Gastroesophageal sphincter (tissue), 4 donors: ENCODE data around the gene RNU5B-1. TPM values are rescaled to one million over a fixed set of nuclear protein-coding genes. Genes with fewer than 3 reads are reported as not detected.
A peak's percentile ranks its signal among the peaks of the same experiment; 100 is the strongest.

ENCODE experiments used
- ATAC-seq: fragments of 150-250 bp; one replicate; pipeline ENCODE4 v1.9.1; 2016; ENCODE audit warnings: mild to moderate bottlenecking, moderate library complexity
- H3K27ac ChIP-seq, 4 donors: fragments of 200-600 bp; sonication (generic) in 3 of 4; 1 replicate in 3 of 4; 2 replicates in 1 of 4; pipeline ENCODE4 v1.5.1; 2016 to 2019
- H3K27me3 ChIP-seq: fragments of 200-600 bp; sonication (generic); one replicate; pipeline ENCODE4 v1.5.1; 2019
- H3K36me3 ChIP-seq, 2 donors: fragments of 200-600 bp; sonication (generic); one replicate each; pipeline ENCODE4 v1.5.1; 2019; ENCODE audit warnings: control low read depth in 1 of 2
- H3K4me1 ChIP-seq, 3 donors: fragments of 200-600 bp; sonication (generic); 1 replicate in 2 of 3; 2 replicates in 1 of 3; pipeline ENCODE4 v1.5.1; 2016 to 2019; ENCODE audit warnings: control low read depth in 2 of 3
- H3K4me3 ChIP-seq, 2 donors: fragments of 200-600 bp; sonication (generic); one replicate each; pipeline ENCODE4 v1.5.1; 2019; ENCODE audit warnings: mild to moderate bottlenecking in 1 of 2, moderate library complexity in 1 of 2
- H3K9me3 ChIP-seq, 3 donors: fragments of 200-600 bp; sonication (generic); one replicate each; pipeline ENCODE4 v1.5.1; 2017 to 2019; ENCODE audit warnings: control low read depth in 2 of 3
- CTCF ChIP-seq, 4 experiments: fragments of 200-600 bp in 2 of 4; fragments of 450-650 bp in 2 of 4; sonication (generic) in 1 of 4; IDR thresholded peaks; one replicate each; pipeline ENCODE4 v1.5.1; 2017 to 2019; ENCODE audit warnings: antibody characterized with exemption in 4 of 4, mild to moderate bottlenecking in 2 of 4, moderate library complexity in 2 of 4
- EP300 ChIP-seq: sonication (generic); formaldehyde crosslinking; IDR thresholded peaks from one replicate; pipeline ENCODE4 v1.6.1; 2017; ENCODE audit warnings: antibody characterized with exemption, mild to moderate bottlenecking
- POLR2A ChIP-seq, 2 donors: fragments of 450-650 bp; IDR thresholded peaks; one replicate each; pipeline ENCODE4 v1.6.1; 2017; ENCODE audit warnings: antibody characterized with exemption in 2 of 2, mild to moderate bottlenecking in 2 of 2, moderate library complexity in 1 of 2
- POLR2AphosphoS5 ChIP-seq: sonication (generic); formaldehyde crosslinking; IDR thresholded peaks from one replicate; pipeline ENCODE4 v1.6.1; 2017; ENCODE audit warnings: antibody characterized with exemption
- WGBS, 2 donors: methylation state at CpG; one replicate each; pipeline ENCODE4 v1.1.5; 2018; ENCODE audit warnings: low coverage in 1 of 2; 5-methylcytosine and 5-hydroxymethylcytosine counted together
- total RNA-seq, 4 donors: library from RNA; depleted of rRNA; stranded (reverse); fragments of >200 nt; gene quantifications; one replicate each; pipeline ENCODE4 v1.1.0, GENCODE V29; 2016

RNU5B-1 gene
- not detected for total RNA-seq

GRCh38 chr15:65304381-65305149 is at the start of gene RNU5B-1:
Gene RNU5B-1 (plus strand): TSS chr15:65304677.
- Histone ChIP-seq H3K4me1 (peaks cover 0 to 25% (median 6%) of the 10 kb centered on the region in 3 donors), H3K27ac (peak within 1 kb of the TSS; percentile 81 to 92 (median 90)), H3K36me3 (no peaks in the 10 kb centered on the region), H3K4me3 (peak within 1 kb of the TSS; percentile 52 to 65), H3K27me3 (no peaks in the 10 kb centered on the region), H3K9me3 (no peaks in the 10 kb centered on the region)
- WGBS, 2 donors: 0 to 1% methylated on average over 13 to 24 of the region's 24 CpGs
- ATAC-seq: peak; percentile 90
- peak; percentile 81 to 90 (median 84) for TF ChIP-seq CTCF (IDR thresholded peaks at IDR 0.05)
- no peak for TF ChIP-seq EP300
- peak; percentile 95 to 99 for TF ChIP-seq POLR2A (IDR thresholded peaks at IDR 0.05)
- peak; percentile 100 for TF ChIP-seq POLR2AphosphoS5

GRCh38 chr15:65254758-65255157 is 49.7 kb upstream of the RNU5B-1 start:
- WGBS, 2 donors: 22 to 36% methylated on average over 1 of the region's 1 CpG
- TF ChIP-seq POLR2A (IDR thresholded peaks at IDR 0.05) (no peak), EP300 (no peak), POLR2AphosphoS5 (no peak), CTCF (IDR thresholded peaks at IDR 0.05) (no peak)

GRCh38 chr15:65255486-65256140 is 48.9 kb upstream of the RNU5B-1 start:
- peak overlapping the region in 1 of 4 donors; percentile 46 for H3K27ac ChIP-seq
- no peak for TF ChIP-seq POLR2A (IDR thresholded peaks at IDR 0.05)
- TF ChIP-seq EP300: no peak
- no peak for TF ChIP-seq CTCF (IDR thresholded peaks at IDR 0.05)
- TF ChIP-seq POLR2AphosphoS5: no peak
- no peak for ATAC-seq
- no peaks in the 10 kb centered on the region for H3K27me3 ChIP-seq
- peaks cover 0 to 24% of the 10 kb centered on the region in 2 donors for H3K36me3 ChIP-seq
- WGBS, 2 donors: 88 to 95% methylated on average over 4 to 7 of the region's 7 CpGs
- H3K9me3 ChIP-seq: no peaks in the 10 kb centered on the region
- no peak overlapping the region for H3K4me3 ChIP-seq
- H3K4me1 ChIP-seq: peaks cover 7 to 56% (median 30%) of the 10 kb centered on the region in 3 donors

More at GRCh38 chr15:65254758-65255157, 49.7 kb upstream of the RNU5B-1 start:
- Histone ChIP-seq H3K27me3 (no peaks in the 10 kb centered on the region), H3K36me3 (peaks cover 0 to 24% of the 10 kb centered on the region in 2 donors), H3K27ac (peak overlapping the region in 3 of 4 donors; percentile 20 to 52 (median 46)), H3K4me3 (no peak overlapping the region), H3K4me1 (peaks cover 7 to 53% (median 22%) of the 10 kb centered on the region in 3 donors), H3K9me3 (no peaks in the 10 kb centered on the region)
- ATAC-seq: no peak

- Histone ChIP-seq H3K4me3 (no peak overlapping the region), H3K27ac (peak overlapping the region; percentile 51 to 90 (median 87)), H3K27me3 (no peaks in the 10 kb centered on the region), H3K4me1 (peaks cover 7 to 66% (median 34%) of the 10 kb centered on the region in 3 donors), H3K36me3 (peaks cover 0 to 44% of the 10 kb centered on the region in 2 donors), H3K9me3 (no peaks in the 10 kb centered on the region)
- 12 to 27% methylated on average over 4 to 5 of the region's 5 CpGs for WGBS, 2 donors
- TF ChIP-seq CTCF (IDR thresholded peaks at IDR 0.05) (no peak), POLR2AphosphoS5 (peak; percentile 98)
- ATAC-seq: peak; percentile 79
Observed at GRCh38 chr15:65258375-65259262, 45.9 kb upstream of the RNU5B-1 start.
